SK-N-SH (cell line): ENCODE results near the gene DNPEP. TPM values are rescaled to one million over a fixed set of nuclear protein-coding genes. Genes with fewer than 3 reads are reported as not detected.
"Not testable (repeated sequence)": the region's sequence is repeated elsewhere in the genome, so short reads cannot be mapped to it uniquely, and the experiment has no call there.

Experiments used
- CTCF ChIA-PET: fragments of 300-600, 350-600 bp; formaldehyde crosslinking; extraction: SDS; loops from one replicate; lab custom pipeline; 2021; lab: Yijun Ruan, JAX
- POLR2A ChIA-PET: fragments of 350-600 bp; sonication (Branson Sonifier 250); formaldehyde crosslinking; extraction: SDS; loops from one replicate; lab custom pipeline; 2020; ENCODE audit warnings: antibody characterized with exemption, inconsistent platforms; lab: Yijun Ruan, JAX
- DNase-seq: peaks from one replicate; pipeline ENCODE4 v3.0.0; 2012
- H2AFZ ChIP-seq: fragments of 200-600 bp; sonication (generic); 2 replicates; pipeline ENCODE4 v1.8.1; 2016; ENCODE audit warnings: antibody characterized with exemption, mild to moderate bottlenecking, low read depth
- H3F3A ChIP-seq: fragments of 200-600 bp; sonication (generic); replicated peaks from 2 replicates; pipeline ENCODE3; 2016; ENCODE audit warnings: antibody characterized with exemption, mild to moderate bottlenecking; ENCODE audit not compliant: insufficient read depth
- H3K27ac ChIP-seq, 2 experiments: fragments of 200-500 bp in 1 of 2; fragments of 200-600 bp in 1 of 2; sonication (Bioruptor generic) in 1 of 2; sonication (generic), shearing (Covaris generic) in 1 of 2; 2 replicates each; pipeline versions ENCODE4 v1.5.1 to v1.6.1; 2014 to 2016; ENCODE audit warnings: low read depth in 2 of 2, inconsistent platforms in 1 of 2, low read length in 1 of 2, mild to moderate bottlenecking in 1 of 2, mixed read lengths in 1 of 2
- H3K27me3 ChIP-seq: fragments of 200-600 bp; sonication (generic), shearing (Covaris generic); 2 replicates; pipeline ENCODE4 v1.6.1; 2016; ENCODE audit warnings: mixed run types; ENCODE audit not compliant: insufficient read depth
- H3K36me3 ChIP-seq, 2 experiments: fragments of 200-500 bp in 1 of 2; fragments of 200-600 bp in 1 of 2; sonication (Bioruptor generic) in 1 of 2; sonication (generic) in 1 of 2; replicated peaks in 1 of 2; 2 replicates each; pipeline versions ENCODE3 to v1.5.1; 2014 to 2016; ENCODE audit warnings: low read length in 1 of 2, mild to moderate bottlenecking in 1 of 2; ENCODE audit not compliant: insufficient read depth in 2 of 2, control insufficient read depth in 1 of 2
- H3K4me1 ChIP-seq, 2 experiments: fragments of 200-500 bp in 1 of 2; fragments of 200-600 bp in 1 of 2; sonication (Bioruptor generic) in 1 of 2; sonication (generic), shearing (Covaris generic) in 1 of 2; 2 replicates each; pipeline versions ENCODE4 v1.5.1 to v1.6.1; 2014 to 2016; ENCODE audit warnings: low read depth in 1 of 2, low read length in 1 of 2, mixed run types in 1 of 2; ENCODE audit not compliant: insufficient read depth in 2 of 2, control insufficient read depth in 1 of 2
- H3K4me2 ChIP-seq: fragments of 200-600 bp; sonication (generic), shearing (Covaris generic); 2 replicates; pipeline ENCODE4 v1.6.1; 2017; ENCODE audit warnings: mixed run types
- H3K4me3 ChIP-seq, 2 experiments: fragments of 200-500 bp in 1 of 2; fragments of 200-600 bp in 1 of 2; sonication (Bioruptor generic) in 1 of 2; sonication (generic), shearing (Covaris generic) in 1 of 2; 2 replicates each; pipeline versions ENCODE4 v1.5.1 to v1.8.1; 2014 to 2016; ENCODE audit warnings: low read depth in 2 of 2, inconsistent platforms in 1 of 2, low read length in 1 of 2, mild to moderate bottlenecking in 1 of 2, mixed read lengths in 1 of 2, moderate library complexity in 1 of 2
- H3K79me2 ChIP-seq: fragments of 200-600 bp; sonication (generic); 2 replicates; pipeline ENCODE4 v1.8.1; 2017; ENCODE audit warnings: mild to moderate bottlenecking; ENCODE audit not compliant: insufficient read depth
- H3K9ac ChIP-seq: fragments of 200-600 bp; sonication (generic); 2 replicates; pipeline ENCODE4 v1.6.1; 2017; ENCODE audit warnings: mixed run types
- H3K9me2 ChIP-seq: fragments of 200-600 bp; sonication (generic); 2 replicates; pipeline ENCODE4 v1.6.1; 2017; ENCODE audit warnings: mixed run types
- H3K9me3 ChIP-seq: fragments of 200-600 bp; sonication (generic); 2 replicates; pipeline ENCODE4 v1.6.1; 2017; ENCODE audit warnings: mixed run types, mild to moderate bottlenecking, moderate library complexity
- H4K20me1 ChIP-seq: fragments of 200-600 bp; sonication (generic); 2 replicates; pipeline ENCODE4 v1.6.1; 2017; ENCODE audit warnings: mild to moderate bottlenecking, mixed run types; ENCODE audit not compliant: insufficient read depth
- NFIC ChIP-seq: IDR thresholded peaks from 2 replicates; pipeline ENCODE4 v1.4.0; 2012; ENCODE audit warnings: borderline replicate concordance
- POLR2AphosphoS5 ChIP-seq: IDR thresholded peaks from 2 replicates; pipeline ENCODE4 v1.6.1; 2012; ENCODE audit warnings: low read depth, low read length
- RAD21 ChIP-seq: IDR thresholded peaks from 2 replicates; pipeline ENCODE4 v1.6.1; 2012; ENCODE audit warnings: mild to moderate bottlenecking, low read length
- SIN3A ChIP-seq: IDR thresholded peaks from 2 replicates; pipeline ENCODE4 v1.6.1; 2012; ENCODE audit warnings: low read depth, mild to moderate bottlenecking, low read length, moderate library complexity, borderline replicate concordance
- SMC3 ChIP-seq: IDR thresholded peaks from 2 replicates; pipeline ENCODE4 v1.6.1; 2012; ENCODE audit warnings: low read depth, low read length, improper control_type of control experiment
- TCF12 ChIP-seq: IDR thresholded peaks from 2 replicates; pipeline ENCODE4 v1.4.0; 2012
- WGBS: methylation state at CpG from one replicate; pipeline ENCODE4 v1.1.6; 2017; ENCODE audit warnings: low lambda C conversion rate; 5-methylcytosine and 5-hydroxymethylcytosine counted together
- polyA plus RNA-seq, 3 experiments: library from polyadenylated mRNA; depleted of rRNA; stranded (reverse); fragments of >200 nt; gene quantifications; 2 replicates each; pipeline ENCODE4 v1.2.3, GENCODE V29; 2012
- TF ChIP-seq, protein P1 (sequence below): IDR thresholded peaks from 2 replicates; pipeline ENCODE4 v1.6.1; 2012; ENCODE audit warnings: mild to moderate bottlenecking, low read depth, low read length, moderate library complexity
- TF ChIP-seq, protein P2 (sequence below): IDR thresholded peaks from 2 replicates; pipeline ENCODE4 v1.4.0; 2012; ENCODE audit warnings: low read depth

DNPEP gene
- polyA plus RNA-seq, 1 of the 3 experiments (the other 2 are of a cell fraction), result 80.7 TPM

DNA sequence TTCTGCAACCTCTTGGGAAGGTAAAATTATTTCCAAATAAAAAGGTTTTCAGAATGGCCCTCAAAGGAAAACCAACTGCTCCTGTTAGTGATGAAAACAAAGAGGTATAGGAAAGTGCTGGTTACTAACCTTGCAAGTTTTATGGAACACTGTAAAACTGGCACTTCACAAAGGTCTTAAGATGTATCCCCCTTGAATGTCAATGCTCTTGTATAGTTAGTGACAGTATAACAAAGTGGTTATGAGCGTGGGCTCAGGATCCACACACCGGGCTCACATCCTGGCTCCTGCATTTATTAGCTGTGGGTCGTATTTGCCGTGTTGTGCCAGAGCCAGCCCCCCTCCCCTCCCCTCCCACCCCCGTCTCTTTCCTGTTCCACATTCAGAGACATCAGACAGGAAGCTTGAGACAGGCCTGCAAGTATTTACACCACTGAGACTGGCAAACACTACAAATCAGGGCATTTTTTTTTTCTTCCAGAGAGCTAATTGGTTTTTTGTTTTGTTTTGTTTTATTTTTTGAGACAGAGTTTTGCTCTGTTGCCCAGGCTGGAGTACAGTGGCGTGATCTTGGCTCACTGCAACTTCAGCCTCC is 9.2 kb upstream of the DNPEP start (continued):
- TF ChIP-seq, protein P1, sequence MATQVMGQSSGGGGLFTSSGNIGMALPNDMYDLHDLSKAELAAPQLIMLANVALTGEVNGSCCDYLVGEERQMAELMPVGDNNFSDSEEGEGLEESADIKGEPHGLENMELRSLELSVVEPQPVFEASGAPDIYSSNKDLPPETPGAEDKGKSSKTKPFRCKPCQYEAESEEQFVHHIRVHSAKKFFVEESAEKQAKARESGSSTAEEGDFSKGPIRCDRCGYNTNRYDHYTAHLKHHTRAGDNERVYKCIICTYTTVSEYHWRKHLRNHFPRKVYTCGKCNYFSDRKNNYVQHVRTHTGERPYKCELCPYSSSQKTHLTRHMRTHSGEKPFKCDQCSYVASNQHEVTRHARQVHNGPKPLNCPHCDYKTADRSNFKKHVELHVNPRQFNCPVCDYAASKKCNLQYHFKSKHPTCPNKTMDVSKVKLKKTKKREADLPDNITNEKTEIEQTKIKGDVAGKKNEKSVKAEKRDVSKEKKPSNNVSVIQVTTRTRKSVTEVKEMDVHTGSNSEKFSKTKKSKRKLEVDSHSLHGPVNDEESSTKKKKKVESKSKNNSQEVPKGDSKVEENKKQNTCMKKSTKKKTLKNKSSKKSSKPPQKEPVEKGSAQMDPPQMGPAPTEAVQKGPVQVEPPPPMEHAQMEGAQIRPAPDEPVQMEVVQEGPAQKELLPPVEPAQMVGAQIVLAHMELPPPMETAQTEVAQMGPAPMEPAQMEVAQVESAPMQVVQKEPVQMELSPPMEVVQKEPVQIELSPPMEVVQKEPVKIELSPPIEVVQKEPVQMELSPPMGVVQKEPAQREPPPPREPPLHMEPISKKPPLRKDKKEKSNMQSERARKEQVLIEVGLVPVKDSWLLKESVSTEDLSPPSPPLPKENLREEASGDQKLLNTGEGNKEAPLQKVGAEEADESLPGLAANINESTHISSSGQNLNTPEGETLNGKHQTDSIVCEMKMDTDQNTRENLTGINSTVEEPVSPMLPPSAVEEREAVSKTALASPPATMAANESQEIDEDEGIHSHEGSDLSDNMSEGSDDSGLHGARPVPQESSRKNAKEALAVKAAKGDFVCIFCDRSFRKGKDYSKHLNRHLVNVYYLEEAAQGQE, result no peak
- TF ChIP-seq, protein P2, sequence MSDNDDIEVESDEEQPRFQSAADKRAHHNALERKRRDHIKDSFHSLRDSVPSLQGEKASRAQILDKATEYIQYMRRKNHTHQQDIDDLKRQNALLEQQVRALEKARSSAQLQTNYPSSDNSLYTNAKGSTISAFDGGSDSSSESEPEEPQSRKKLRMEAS, result no peak
- TF ChIP-seq POLR2AphosphoS5 (no peak), NFIC (no peak), SMC3 (no peak), RAD21 (no peak), TCF12 (no peak)
- TF ChIP-seq, all 33 proteins: peak for 0

DNA sequence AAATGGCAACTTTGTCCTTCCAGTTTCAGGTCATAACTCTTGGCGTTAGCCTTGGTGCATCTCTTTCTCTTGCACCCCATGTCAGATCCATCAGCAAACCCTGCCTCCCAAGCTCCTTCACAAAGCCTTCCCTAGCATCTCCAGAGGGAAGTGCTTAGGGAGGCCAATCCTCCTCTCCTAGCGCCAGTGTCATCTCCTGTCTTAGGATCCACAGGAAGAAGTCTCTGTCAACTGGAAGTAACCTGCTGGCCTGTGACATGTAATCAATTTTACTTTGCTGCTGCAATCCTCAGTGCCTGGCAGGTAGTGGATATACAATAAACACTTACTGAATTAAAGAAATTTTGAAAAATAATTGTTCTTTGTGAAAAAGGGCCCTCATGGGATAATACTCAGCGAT is 7.9 kb upstream of the DNPEP start:
- no peak overlapping the region for H2AFZ ChIP-seq
- POLR2A ChIA-PET, result no interaction called here
- DNase-seq, result no peak
- WGBS, result 98% methylated on average over 3 of the region's 3 CpGs
- H3K27me3 ChIP-seq, result no peaks in the 10 kb centered on the region
- H3K9me3 ChIP-seq, result no peaks in the 10 kb centered on the region
- H3K36me3 ChIP-seq, result no peaks in the 10 kb centered on the region
- no peak for TF ChIP-seq SIN3A
- TF ChIP-seq, all 33 proteins: peak for 0
- H3K4me1 ChIP-seq, result peaks cover 0 to 13% of the 10 kb centered on the region in 2 experiments; a peak in 1 of 4 replicates
- H3K4me2 ChIP-seq, result no peak overlapping the region
- H3K27ac ChIP-seq, result no peak overlapping the region
- H3K9me2 ChIP-seq, result no peaks in the 10 kb centered on the region
- no peaks in the 10 kb centered on the region for H3F3A ChIP-seq
- CTCF ChIA-PET, result interaction anchor here (1.4 kb wide), 2 partner anchors 9 to 100 kb away, joined by 3 to 4 read pairs; a partner anchor contains a TSS
- no peaks in the 10 kb centered on the region for H4K20me1 ChIP-seq
- no peak overlapping the region for H3K4me3 ChIP-seq
- H3K9ac ChIP-seq, result no peak overlapping the region
- H3K79me2 ChIP-seq, result no peaks in the 10 kb centered on the region

DNA sequence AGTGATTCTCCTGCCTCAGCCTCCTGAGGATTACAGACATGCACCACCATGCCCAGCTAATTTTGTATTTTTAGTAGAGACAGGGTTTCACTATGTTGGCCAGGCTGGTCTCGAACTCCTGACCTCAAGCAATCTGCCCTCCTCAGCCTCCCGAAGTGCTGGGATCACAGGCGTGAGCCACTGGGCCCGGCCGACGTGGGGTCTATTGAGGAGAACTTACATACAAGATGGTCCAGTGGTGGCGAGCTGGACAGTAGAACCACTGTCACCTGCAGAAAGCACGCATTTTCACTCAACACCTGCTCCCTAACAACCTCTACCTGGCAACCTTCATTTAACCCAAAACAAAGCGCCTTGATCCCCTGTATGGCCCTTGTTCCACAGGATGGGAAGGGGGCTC is 7.3 kb upstream of the DNPEP start:
- H3F3A ChIP-seq, H3K9me2 ChIP-seq, POLR2A ChIA-PET, H3K36me3 ChIP-seq, H3K4me3 ChIP-seq, H3K79me2 ChIP-seq, H3K9me3 ChIP-seq, H3K27me3 ChIP-seq, DNase-seq, H2AFZ ChIP-seq, H3K4me2 ChIP-seq, H4K20me1 ChIP-seq, H3K27ac ChIP-seq, H3K9ac ChIP-seq, H3K4me1 ChIP-seq: not testable (repeated sequence)
- WGBS, result 77% methylated on average over 9 of the region's 9 CpGs
- CTCF ChIA-PET, result interaction anchor here (1.4 kb wide), 2 partner anchors 9 to 101 kb away, joined by 3 to 4 read pairs; a partner anchor contains a TSS
